IPS-18a (cell line): ENCODE measurements around the gene SNF8.
A peak's percentile ranks its signal among the peaks of the same experiment; 100 is the strongest.

Source experiments
- H3K27ac ChIP-seq: one replicate; pipeline ENCODE4 v1.5.1; 2013; ENCODE audit warnings: low read length
- H3K27me3 ChIP-seq: one replicate; pipeline ENCODE4 v1.6.1; 2013; ENCODE audit warnings: mild to moderate bottlenecking, low read length; ENCODE audit not compliant: control insufficient read depth, insufficient read depth
- H3K36me3 ChIP-seq: one replicate; pipeline ENCODE4 v1.6.1; 2013; ENCODE audit warnings: low read depth, low read length; ENCODE audit not compliant: control insufficient read depth
- H3K4me1 ChIP-seq: one replicate; pipeline ENCODE4 v1.6.1; 2013; ENCODE audit warnings: low read depth, low read length; ENCODE audit not compliant: control insufficient read depth
- H3K4me3 ChIP-seq: one replicate; pipeline ENCODE4 v1.5.1; 2013; ENCODE audit warnings: low read length
- H3K9ac ChIP-seq: one replicate; pipeline ENCODE4 v1.6.1; 2013; ENCODE audit warnings: mild to moderate bottlenecking, low read length, moderate library complexity
- H3K9me3 ChIP-seq: one replicate; pipeline ENCODE4 v1.6.1; 2013; ENCODE audit warnings: low read depth, low read length; ENCODE audit not compliant: control insufficient read depth

Gene SNF8

GRCh38 chr17:48927978-48928745 is 16.5 kb downstream of the SNF8 start:
- Histone ChIP-seq H3K36me3 (peaks cover 94% of the 10 kb centered on the region), H3K27me3 (no peaks in the 10 kb centered on the region), H3K9ac (no peak overlapping the region), H3K4me1 (no peaks in the 10 kb centered on the region), H3K9me3 (no peaks in the 10 kb centered on the region), H3K27ac (no peak overlapping the region), H3K4me3 (no peak overlapping the region)

GRCh38 chr17:48925991-48926342 is 18.7 kb downstream of the SNF8 start:
- Histone ChIP-seq H3K36me3 (peaks cover 96% of the 10 kb centered on the region), H3K9me3 (no peaks in the 10 kb centered on the region), H3K4me1 (no peaks in the 10 kb centered on the region), H3K27ac (no peak overlapping the region), H3K9ac (no peak overlapping the region), H3K27me3 (no peaks in the 10 kb centered on the region), H3K4me3 (no peak overlapping the region)

GRCh38 chr17:48925251-48925990 is 19.2 kb downstream of the SNF8 start:
- Histone ChIP-seq H3K27me3 (no peaks in the 10 kb centered on the region), H3K9ac (no peak overlapping the region), H3K27ac (no peak overlapping the region), H3K36me3 (peaks cover 96% of the 10 kb centered on the region), H3K4me3 (no peak overlapping the region), H3K4me1 (no peaks in the 10 kb centered on the region), H3K9me3 (no peaks in the 10 kb centered on the region)

GRCh38 chr17:48915459-48916282 is 29.0 kb downstream of the SNF8 start:
- Histone ChIP-seq H3K27ac (no peak overlapping the region), H3K36me3 (peaks cover 85% of the 10 kb centered on the region), H3K4me1 (no peaks in the 10 kb centered on the region), H3K9me3 (no peaks in the 10 kb centered on the region), H3K27me3 (no peaks in the 10 kb centered on the region), H3K4me3 (no peak overlapping the region), H3K9ac (no peak overlapping the region)

GRCh38 chr17:48912476-48912875 is 32.2 kb downstream of the SNF8 start:
- H3K9ac ChIP-seq: no peak overlapping the region
- no peak overlapping the region for H3K4me3 ChIP-seq
- H3K27ac ChIP-seq: no peak overlapping the region
- H3K4me1 ChIP-seq: peaks cover 11% of the 10 kb centered on the region
- no peaks in the 10 kb centered on the region for H3K9me3 ChIP-seq
- H3K36me3 ChIP-seq: peaks cover 65% of the 10 kb centered on the region
- H3K27me3 ChIP-seq: no peaks in the 10 kb centered on the region

GRCh38 chr17:48910370-48910769 is 34.3 kb downstream of the SNF8 start:
- Histone ChIP-seq H3K27me3 (no peaks in the 10 kb centered on the region), H3K9ac (no peak overlapping the region), H3K36me3 (peaks cover 47% of the 10 kb centered on the region), H3K9me3 (no peaks in the 10 kb centered on the region), H3K4me1 (peaks cover 11% of the 10 kb centered on the region), H3K4me3 (peak overlapping the region; percentile 71), H3K27ac (no peak overlapping the region)

GRCh38 chr17:48909783-48910182 is 34.9 kb downstream of the SNF8 start:
- peak overlapping the region; percentile 71 for H3K4me3 ChIP-seq
- no peaks in the 10 kb centered on the region for H3K9me3 ChIP-seq
- peaks cover 11% of the 10 kb centered on the region for H3K4me1 ChIP-seq
- H3K36me3 ChIP-seq: peaks cover 45% of the 10 kb centered on the region
- H3K9ac ChIP-seq: peak overlapping the region; percentile 84
- H3K27ac ChIP-seq: no peak overlapping the region
- no peaks in the 10 kb centered on the region for H3K27me3 ChIP-seq

GRCh38 chr17:48908853-48909394 is 35.7 kb downstream of the SNF8 start:
- Histone ChIP-seq H3K9ac (peak overlapping the region; percentile 84), H3K4me3 (peak overlapping the region; percentile 71), H3K4me1 (peaks cover 11% of the 10 kb centered on the region), H3K27ac (peak overlapping the region; percentile 81), H3K27me3 (no peaks in the 10 kb centered on the region), H3K9me3 (no peaks in the 10 kb centered on the region), H3K36me3 (peaks cover 39% of the 10 kb centered on the region)

- H3K36me3 ChIP-seq: peaks cover 32% of the 10 kb centered on the region
- no peaks in the 10 kb centered on the region for H3K9me3 ChIP-seq
- peak within 1 kb of the TSS; percentile 81 for H3K27ac ChIP-seq
- peak within 1 kb of the TSS; percentile 84 for H3K9ac ChIP-seq
- H3K27me3 ChIP-seq: no peaks in the 10 kb centered on the region
- peak within 1 kb of the TSS; percentile 71 for H3K4me3 ChIP-seq
- peaks cover 11% of the 10 kb centered on the region for H3K4me1 ChIP-seq
Measured at GRCh38 chr17:48908047-48908843, 36.4 kb downstream of the SNF8 start, which contains the start of gene UBE2Z. UBE2Z (plus strand) TSS chr17:48908407; CDS start chr17:48908504, 97 bp downstream.

- Histone ChIP-seq H3K4me1 (peaks cover 11% of the 10 kb centered on the region), H3K36me3 (peaks cover 26% of the 10 kb centered on the region), H3K4me3 (peak overlapping the region; percentile 71), H3K9ac (peak overlapping the region; percentile 84), H3K9me3 (no peaks in the 10 kb centered on the region), H3K27me3 (no peaks in the 10 kb centered on the region), H3K27ac (peak overlapping the region; percentile 78)
Measured at GRCh38 chr17:48907713-48908046, 37.0 kb downstream of the SNF8 start.
